Measurements from ENCODE around the gene OTOGL. TPM values are rescaled to one million over a fixed set of nuclear protein-coding genes. Genes with fewer than 3 reads are reported as not detected.

OTOGL gene
- total RNA-seq, 4 donors from 2014 or later, result 0.72 to 1.2 (median 0.88) TPM

GRCh38 chr12:80230068-80230467 is 130.7 kb downstream of the OTOGL start:
- H3K9me3 ChIP-seq, result no peaks in the 10 kb centered on the region
- no peak overlapping the region for H3K4me3 ChIP-seq
- no peak overlapping the region for H3K27ac ChIP-seq
- no peak for DNase-seq (ENCODE audit: low spot score in 2 of 2)
- no peaks in the 10 kb centered on the region for H3K27me3 ChIP-seq
- H3K36me3 ChIP-seq, result no peaks in the 10 kb centered on the region
- TF ChIP-seq POLR2AphosphoS5 (IDR thresholded peaks at IDR 0.05), result no peak
- TF ChIP-seq POLR2A (IDR thresholded peaks at IDR 0.05), result no peak
- WGBS, result 55% methylated on average over 3 of the region's 3 CpGs
- H3K4me1 ChIP-seq, result no peaks in the 10 kb centered on the region

GRCh38 chr12:80232837-80233236 is 133.5 kb downstream of the OTOGL start:
- DNase-seq (ENCODE audit: low spot score in 2 of 2), result no peak
- 75% methylated on average over 1 of the region's 1 CpG for WGBS
- no peak overlapping the region for H3K4me3 ChIP-seq

GRCh38 chr12:80233926-80234325 is 134.6 kb downstream of the OTOGL start:
- Histone ChIP-seq H3K9me3 (no peaks in the 10 kb centered on the region), H3K27ac (no peak overlapping the region), H3K36me3 (no peaks in the 10 kb centered on the region), H3K27me3 (no peaks in the 10 kb centered on the region), H3K4me3 (no peak overlapping the region), H3K4me1 (no peaks in the 10 kb centered on the region)
- TF ChIP-seq POLR2A (IDR thresholded peaks at IDR 0.05), result no peak
- no peak for TF ChIP-seq CTCF (IDR thresholded peaks at IDR 0.05)
- no peak for TF ChIP-seq EP300 (IDR thresholded peaks at IDR 0.05)
- no peak for TF ChIP-seq POLR2AphosphoS5 (IDR thresholded peaks at IDR 0.05)
- no peak for DNase-seq (ENCODE audit: low spot score in 2 of 2)

More at GRCh38 chr12:80232837-80233236, 133.5 kb downstream of the OTOGL start:
- Histone ChIP-seq H3K4me1 (no peaks in the 10 kb centered on the region), H3K9me3 (no peaks in the 10 kb centered on the region), H3K36me3 (no peaks in the 10 kb centered on the region), H3K27me3 (no peaks in the 10 kb centered on the region), H3K27ac (no peak overlapping the region)
- no peak for TF ChIP-seq POLR2AphosphoS5 (IDR thresholded peaks at IDR 0.05)
- TF ChIP-seq EP300 (IDR thresholded peaks at IDR 0.05), result no peak
- no peak for TF ChIP-seq CTCF (IDR thresholded peaks at IDR 0.05)
- TF ChIP-seq POLR2A (IDR thresholded peaks at IDR 0.05), result no peak

- Histone ChIP-seq H3K36me3 (no peaks in the 10 kb centered on the region), H3K4me3 (no peak overlapping the region), H3K9me3 (no peaks in the 10 kb centered on the region), H3K27me3 (no peaks in the 10 kb centered on the region), H3K27ac (no peak overlapping the region), H3K4me1 (no peaks in the 10 kb centered on the region)
- no peak for DNase-seq (ENCODE audit: low spot score in 2 of 2)
- TF ChIP-seq CTCF (IDR thresholded peaks at IDR 0.05) (no peak), POLR2A (IDR thresholded peaks at IDR 0.05) (no peak), EP300 (IDR thresholded peaks at IDR 0.05) (no peak), POLR2AphosphoS5 (IDR thresholded peaks at IDR 0.05) (no peak)
- WGBS, result 66% methylated on average over 3 of the region's 3 CpGs
These were observed 135.3 kb downstream of the OTOGL start for GRCh38 chr12:80234667-80235066.

DNA sequence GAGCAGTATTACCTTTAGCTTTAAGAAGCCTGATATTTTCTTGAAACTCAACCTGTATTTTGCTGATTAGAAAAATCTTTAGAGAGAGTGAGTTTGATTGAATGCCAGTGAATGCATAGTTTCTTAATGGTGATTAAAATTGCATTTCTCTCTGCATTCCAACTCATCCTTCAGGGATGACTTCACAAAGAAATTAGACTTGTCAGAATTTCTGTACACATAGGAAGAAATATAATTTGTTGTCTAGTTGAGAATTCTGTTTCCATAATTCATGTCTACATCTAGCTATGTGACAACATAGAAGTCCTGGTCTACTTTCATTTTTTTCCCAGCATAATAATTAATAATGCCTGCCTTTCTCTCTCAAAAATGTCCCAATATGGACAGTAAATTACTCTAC is 136.6 kb downstream of the OTOGL start:
- no peak for TF ChIP-seq POLR2A (IDR thresholded peaks at IDR 0.05)
- no peak for TF ChIP-seq CTCF (IDR thresholded peaks at IDR 0.05)
- TF ChIP-seq POLR2AphosphoS5 (IDR thresholded peaks at IDR 0.05), result no peak
- TF ChIP-seq EP300 (IDR thresholded peaks at IDR 0.05), result no peak
- no peaks in the 10 kb centered on the region for H3K27me3 ChIP-seq
- H3K27ac ChIP-seq, result no peak overlapping the region
- H3K4me3 ChIP-seq, result no peak overlapping the region
- DNase-seq (ENCODE audit: low spot score in 2 of 2), result no peak
- no peaks in the 10 kb centered on the region for H3K36me3 ChIP-seq
- no peaks in the 10 kb centered on the region for H3K9me3 ChIP-seq
- H3K4me1 ChIP-seq, result no peaks in the 10 kb centered on the region

DNA sequence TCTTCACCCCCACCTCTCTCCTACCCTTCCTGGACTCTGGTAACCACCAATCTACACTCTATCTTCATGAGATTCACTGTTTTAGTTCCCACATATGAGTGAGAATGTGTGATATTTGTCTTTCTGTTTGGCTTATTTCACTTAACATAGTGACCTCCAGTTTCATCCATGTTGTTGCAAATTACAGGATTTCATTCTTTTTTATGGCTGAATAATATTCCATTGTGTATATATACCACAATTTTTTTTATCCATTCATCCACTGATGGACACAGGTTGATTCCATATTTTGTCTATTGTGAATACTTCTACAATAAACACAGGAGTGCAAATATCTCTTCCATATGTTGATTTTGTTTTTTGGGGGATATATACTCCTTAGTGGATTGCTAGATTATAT is 140.5 kb downstream of the OTOGL start:
- Histone ChIP-seq H3K27me3 (no peaks in the 10 kb centered on the region), H3K4me3 (no peak overlapping the region), H3K4me1 (peaks cover 6% of the 10 kb centered on the region), H3K9me3 (no peaks in the 10 kb centered on the region), H3K27ac (no peak overlapping the region), H3K36me3 (no peaks in the 10 kb centered on the region)
- no peak for DNase-seq (ENCODE audit: low spot score in 2 of 2)
- TF ChIP-seq EP300 (IDR thresholded peaks at IDR 0.05) (no peak), CTCF (IDR thresholded peaks at IDR 0.05) (no peak), POLR2A (IDR thresholded peaks at IDR 0.05) (no peak), POLR2AphosphoS5 (IDR thresholded peaks at IDR 0.05) (no peak)

Data from suprapubic skin (tissue), 4 donors.